OCI-LY1 (cell line): ENCODE measurements around the gene SHC1.

Source experiments
- CTCF ChIP-seq: fragments of 200-600 bp; sonication (generic), shearing (Covaris generic); IDR thresholded peaks from 2 replicates; pipeline ENCODE4 v1.5.1; 2017; ENCODE audit warnings: mild to moderate bottlenecking, antibody characterized with exemption, low read length, moderate library complexity, mixed read lengths
- EZH2 ChIP-seq: fragments of 200-600 bp; sonication (generic), shearing (Covaris generic); IDR thresholded peaks from 2 replicates; pipeline ENCODE4 v1.8.0; 2017; ENCODE audit warnings: borderline replicate concordance, mixed run types, mild to moderate bottlenecking, antibody characterized with exemption, low read length, moderate library complexity, mixed read lengths

GRCh38 chr1:154937085-154937987 is 33.2 kb downstream of the SHC1 start:
- peak; percentile 39; the same call in 1 of the 2 replicates for TF ChIP-seq CTCF
- TF ChIP-seq EZH2 = no peak
